Glomerular visceral epithelial cell (primary cell): ENCODE data around the gene TIAM2.
"Not testable (repeated sequence)": the region's sequence is repeated elsewhere in the genome, so short reads cannot be mapped to it uniquely, and the experiment has no call there.

Experiments
- DNase-seq: peaks from one replicate; pipeline ENCODE4 v3.0.0-alpha.2; 2016; ENCODE audit errors: extremely low spot score

Gene TIAM2

DNA sequence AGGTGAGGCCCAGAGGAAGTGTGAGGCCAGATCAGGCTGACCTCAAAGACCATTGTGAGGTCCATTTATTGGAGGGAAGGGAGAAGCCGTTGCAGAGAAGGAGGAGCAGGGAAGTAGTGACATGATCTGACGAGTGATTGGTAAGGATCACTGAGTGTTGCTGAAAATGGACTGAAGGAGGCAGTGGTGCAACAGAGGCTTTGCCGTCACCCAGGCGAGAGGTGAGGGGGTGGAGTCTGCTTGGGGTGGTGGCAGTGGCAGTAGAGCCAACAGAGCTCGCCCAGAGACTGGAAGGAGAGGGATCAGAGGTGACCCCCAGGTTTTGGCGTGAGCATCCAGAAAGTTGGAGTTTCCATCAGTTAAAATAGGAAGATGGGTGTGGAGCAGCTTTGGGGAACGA, 200.8 kb downstream of the TIAM2 start:
- DNase-seq, result no peak

DNA sequence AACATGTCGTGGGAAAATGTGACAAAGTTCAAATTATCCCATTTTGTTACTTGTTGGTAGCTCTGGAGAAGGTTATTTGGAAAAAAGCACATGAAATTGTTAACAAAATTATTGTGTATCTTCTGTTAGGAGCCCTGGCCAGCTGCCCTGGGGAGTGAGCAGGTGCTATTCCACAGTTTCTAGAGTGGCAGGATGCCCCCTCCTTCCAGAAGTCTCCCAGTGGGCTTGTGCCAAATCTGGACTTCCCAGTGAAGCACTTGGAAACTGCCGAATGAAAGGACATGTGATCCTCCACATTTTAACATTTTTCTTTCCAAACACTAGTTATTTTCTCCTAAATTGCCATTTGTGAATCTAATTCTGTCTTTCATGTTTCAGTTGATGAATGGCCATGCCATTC, 201.8 kb downstream of the TIAM2 start:
- DNase-seq, result no peak

DNA sequence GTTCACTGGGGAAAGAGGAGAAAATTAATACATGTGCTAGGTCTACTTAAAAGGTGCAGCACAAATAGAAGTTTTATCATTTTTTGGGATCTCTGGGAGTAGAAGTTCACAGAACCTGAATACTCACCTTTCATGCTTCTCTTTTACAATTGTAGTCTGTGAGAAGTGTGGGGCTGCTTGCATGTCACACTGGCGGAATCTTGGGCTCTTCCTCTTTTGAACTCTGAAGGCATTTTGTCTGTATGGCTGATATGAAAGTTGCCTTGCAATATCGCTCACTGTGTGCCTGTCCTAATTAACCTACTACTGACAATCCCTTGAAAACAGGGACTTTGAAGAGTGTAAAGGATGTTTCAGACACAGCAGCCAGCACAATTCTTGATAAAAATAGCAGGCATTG, 202.8 kb downstream of the TIAM2 start:
- no peak for DNase-seq

DNA sequence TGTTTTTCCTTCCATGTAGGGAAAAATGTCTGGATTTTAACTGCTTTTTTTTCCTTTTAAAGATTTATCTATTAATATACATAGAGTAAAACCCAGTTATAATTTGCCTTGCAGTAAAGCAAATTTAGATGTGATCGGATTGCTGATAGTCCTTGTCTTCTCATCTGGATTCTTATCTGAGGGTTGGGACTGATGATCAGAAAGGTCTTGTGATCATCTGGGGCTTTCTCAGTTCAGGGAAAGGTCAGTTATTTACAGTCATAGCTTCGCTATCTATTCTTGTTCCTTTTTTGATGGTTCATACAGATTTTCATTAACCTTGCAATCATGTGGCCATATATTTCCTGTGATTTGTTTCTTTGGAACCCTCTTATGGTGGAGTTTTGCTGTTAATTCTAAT, 204.9 kb downstream of the TIAM2 start:
- DNase-seq, result no peak

DNA sequence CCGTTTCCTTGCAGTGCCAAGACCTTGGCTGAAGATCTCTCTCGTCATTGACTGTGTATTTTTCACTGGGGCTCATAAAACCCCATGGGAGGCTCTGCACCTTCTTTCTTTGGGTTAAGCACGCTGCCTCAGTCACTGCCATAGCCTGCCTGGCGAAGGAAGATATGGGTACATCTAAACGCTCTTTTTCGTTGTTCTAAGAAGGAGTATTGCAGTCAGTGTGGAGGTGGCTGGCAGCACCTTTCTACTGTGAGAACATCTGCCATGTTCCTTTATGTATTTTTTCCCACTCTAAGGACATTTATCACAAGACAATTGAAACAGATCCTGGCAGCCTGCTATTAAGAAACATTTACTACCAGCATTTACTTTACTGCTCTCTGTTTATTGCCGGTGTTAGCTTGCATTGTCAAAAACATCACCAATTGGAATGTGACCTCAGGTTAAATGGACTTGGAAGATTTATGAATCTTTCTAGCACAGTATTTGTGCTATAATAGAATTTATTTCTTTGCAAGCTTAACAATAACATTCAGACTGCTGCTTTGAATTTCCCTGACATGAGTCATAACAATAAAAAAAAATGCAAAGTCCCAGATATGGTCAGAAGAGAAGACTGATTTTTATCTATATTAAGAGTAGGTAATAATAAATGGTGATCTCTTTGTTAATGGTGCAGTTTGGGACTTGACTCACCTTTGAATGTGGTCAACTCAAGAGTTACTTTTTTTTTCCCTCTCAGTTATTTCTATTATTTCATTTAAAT, 206.5 kb downstream of the TIAM2 start:
- DNase-seq, result peak; percentile 72

DNA sequence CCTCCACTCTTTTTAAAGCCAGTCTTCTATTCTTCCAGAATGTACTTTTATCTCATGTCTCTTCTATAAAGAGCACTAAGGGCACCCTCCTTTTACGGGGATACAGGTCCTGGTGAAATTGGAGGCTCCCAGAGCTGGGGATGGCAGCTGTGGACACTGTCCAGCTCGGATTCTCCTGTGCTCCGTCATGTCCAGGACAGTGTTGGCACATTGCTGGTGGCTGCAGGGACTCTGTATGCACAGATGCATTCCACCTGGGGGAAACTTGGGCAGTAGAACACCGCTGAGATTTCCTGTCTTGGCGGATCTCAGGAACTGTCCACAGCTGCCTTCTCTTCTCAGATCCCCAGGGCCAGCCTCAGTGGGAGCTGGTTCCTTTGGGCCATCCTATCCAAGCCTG, 212.1 kb downstream of the TIAM2 start:
- DNase-seq, result no peak

DNA sequence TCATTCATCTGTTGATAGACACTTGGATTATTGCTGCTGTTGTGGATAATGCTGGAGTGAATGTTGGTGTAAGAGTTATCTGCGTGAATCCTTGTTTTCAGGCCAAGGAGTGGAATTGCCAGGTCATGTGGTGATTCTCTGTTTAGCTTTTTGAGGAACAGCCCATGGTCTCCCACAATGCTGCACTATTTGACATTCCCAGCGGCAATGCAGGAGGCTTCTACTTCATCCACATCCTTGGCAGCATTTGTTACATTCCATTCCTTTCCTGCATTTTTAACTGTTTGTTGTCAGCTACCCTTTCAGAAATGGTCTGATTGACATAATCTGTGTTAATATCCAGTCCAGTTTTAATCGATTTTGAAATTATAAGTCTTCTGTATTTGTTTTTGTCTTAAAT, 217.0 kb downstream of the TIAM2 start:
- no peak for DNase-seq

DNA sequence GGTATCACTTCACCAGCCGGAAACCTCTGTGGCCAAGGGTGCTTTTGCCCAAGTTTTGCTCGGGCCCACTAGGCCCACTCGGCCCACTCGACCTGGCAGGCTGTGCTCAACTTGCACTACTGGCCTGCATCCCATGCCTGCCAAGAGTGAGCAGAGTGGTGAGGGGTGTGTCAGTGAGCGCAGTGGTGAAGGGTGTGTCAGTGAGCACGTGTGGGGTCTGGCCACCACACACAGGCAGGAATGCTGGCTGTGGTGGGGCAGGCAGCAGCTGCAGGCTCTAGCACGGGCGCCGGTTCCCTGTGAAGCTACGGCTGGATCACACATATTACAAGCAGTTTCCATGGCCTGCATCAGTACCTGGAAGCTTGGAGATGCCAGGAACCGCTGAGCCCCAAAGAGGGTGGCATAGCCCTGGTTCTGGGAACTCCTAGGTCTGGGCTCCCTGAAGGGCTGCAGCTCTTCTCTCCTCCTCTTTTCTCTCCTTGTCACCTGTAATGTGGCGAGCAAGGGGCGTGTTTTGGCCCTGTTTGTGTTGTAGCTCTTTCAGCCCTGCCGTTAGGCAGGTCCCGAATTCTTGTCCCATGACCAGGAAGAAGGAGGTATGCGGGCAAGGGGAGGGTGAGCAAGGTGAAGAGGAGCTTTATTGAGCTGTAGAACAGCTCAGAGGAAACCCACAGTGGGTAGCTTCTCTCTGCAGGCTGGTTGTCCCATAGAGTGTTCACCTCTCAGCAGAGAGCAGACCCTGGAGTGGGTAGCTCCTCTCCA, 217.7 kb downstream of the TIAM2 start:
- DNase-seq, result no peak

DNA sequence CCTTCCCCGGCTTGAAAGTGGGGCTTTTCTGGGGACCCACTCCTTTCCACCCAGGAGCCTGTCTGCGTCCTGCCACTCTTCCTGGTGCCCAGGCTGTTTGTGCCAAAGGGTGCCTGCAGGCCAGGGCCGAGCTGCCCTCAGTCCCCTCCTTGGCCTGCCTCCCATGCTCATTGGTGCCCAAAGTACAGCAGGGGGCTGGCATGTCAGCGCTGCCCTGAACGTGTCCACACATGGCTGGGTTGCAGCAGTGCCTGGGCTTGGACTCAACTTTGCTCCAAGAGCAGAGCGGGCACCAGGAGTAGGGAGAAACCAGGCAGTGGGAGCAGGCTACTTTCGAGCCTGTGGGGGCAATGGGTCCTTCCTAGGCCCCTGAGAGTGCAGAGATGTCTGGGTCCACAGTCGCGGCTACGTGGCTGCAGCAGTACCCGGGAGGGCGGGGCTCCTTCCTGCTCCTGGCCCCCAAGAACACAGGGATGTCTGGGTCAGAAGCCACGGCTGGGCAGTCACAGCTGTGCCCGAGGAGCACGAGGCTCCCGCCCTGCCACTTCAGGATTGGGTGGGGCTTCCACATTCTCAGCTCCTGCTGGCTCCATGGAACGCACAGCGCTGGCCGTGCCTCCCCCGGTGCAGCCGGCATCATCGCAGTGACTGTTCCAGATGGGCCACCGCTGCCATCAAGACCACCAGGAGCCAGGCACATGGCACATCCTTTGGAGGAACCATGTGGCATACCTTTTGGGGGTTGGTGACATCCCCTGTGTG, 218.7 kb downstream of the TIAM2 start:
- DNase-seq, result no peak

DNA sequence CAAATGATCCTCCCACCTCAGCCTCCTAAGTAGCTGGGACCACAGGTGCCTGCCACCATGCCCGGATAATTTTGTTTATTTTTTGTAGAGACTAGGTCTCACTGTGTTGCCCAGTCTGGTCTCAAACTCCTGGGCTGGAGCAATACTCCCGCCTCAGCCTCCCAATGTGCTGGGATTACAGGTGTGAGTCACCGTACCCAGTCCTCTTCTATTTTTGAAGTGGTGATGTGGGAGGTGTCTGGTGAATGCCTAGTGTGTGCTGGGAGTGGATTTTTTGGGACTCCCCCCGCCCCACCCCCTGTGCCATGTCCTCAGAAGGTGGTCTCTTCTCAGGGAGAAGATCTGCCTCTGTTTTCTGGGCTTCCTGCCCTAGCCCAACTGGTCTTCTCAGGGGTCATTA, 220.8 kb downstream of the TIAM2 start:
- no peak for DNase-seq

DNA sequence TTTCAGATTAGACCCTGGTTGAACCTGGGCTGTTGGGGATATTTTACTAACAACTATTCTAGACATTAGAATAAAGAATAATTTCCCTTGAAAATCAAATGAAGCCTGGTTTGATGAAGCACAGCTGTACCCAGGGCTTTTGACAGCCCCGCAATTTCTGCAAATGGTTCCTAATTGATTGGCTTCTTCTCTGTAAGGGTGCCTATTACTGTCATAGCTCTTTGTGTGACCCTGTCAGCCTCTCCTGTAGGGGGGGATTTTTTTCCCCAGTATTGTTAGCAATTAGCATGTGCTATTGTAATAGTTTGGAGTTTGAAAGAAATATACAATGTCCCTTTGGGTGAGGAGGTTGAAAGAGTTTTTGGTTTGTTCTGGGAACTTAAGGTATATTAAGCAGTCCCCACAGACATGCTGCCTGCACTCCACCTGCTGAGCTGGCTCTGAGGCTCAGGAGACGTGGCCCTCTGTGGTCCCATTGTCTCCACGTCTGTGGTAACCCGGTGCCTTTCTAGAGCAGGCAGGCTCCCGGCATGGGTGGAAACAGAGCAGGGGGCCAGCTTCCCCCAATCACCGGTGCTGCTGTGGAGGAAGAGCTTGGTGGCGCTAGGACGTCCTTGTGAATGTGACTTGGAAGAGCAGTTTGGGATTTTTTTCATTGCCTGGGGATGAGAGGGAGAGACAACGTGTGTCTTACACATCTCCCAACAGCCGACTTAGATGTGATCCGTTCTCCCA, 221.4 kb downstream of the TIAM2 start:
- no peak for DNase-seq

DNA sequence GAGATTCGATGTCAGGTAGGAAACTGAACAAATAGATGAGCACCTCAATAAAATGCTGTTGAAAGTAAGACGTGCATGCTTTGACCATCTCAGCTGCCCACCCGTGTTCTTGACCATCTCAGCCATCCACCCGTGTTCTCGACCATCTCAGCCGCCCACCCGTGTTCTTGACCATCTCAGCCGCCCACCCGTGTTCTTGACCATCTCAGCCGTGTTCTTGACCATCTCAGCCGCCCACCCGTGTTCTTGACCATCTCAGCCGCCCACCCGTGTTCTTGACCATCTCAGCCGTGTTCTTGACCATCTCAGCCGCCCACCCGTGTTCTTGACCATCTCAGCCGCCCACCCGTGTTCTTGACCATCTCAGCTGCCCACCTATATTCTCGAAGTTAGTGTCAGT, 223.6 kb downstream of the TIAM2 start:
- not testable (repeated sequence) for DNase-seq

DNA sequence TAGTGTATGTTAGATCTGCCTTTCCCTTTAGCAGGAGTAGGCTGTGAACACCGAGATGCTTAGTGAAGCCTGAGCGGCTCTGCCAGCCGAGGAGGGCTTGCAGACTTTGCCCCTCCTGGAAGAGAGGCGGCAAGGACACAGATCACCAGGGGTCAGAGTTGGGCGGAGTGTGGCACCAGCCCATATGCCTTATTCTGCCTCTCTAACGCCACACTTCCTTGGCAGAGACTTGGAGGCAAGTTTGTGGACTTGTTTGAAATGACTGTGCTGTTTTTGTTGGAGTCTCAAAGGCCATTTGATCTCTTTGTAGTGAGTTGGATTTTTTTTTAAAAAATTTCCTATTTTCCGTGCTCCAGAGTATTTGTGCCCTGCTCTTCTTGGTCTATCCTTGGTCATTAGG, 224.2 kb downstream of the TIAM2 start:
- no peak for DNase-seq

DNA sequence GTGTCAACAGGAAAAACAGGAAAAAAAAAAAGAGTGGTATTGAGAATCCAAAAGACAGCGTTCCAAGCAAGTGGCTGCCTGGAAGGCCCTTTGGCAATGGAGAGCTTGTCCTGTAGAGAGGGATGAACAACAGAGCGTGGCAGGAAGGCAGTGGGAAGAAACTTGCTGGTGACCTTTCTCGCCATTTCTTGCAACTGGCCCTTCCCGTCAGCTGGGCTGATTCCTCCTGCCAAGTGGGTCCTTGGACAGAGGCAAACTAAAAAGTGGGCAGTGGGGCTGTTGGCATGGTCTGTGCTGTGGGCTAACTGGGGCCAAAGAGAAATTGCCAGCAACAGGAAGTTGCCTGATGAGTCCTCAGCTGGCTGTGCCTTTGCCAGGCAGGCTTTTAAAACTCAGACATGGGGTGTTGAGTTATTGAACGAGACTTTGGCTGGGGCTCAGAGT, 224.8 kb downstream of the TIAM2 start:
- DNase-seq, result no peak

DNA sequence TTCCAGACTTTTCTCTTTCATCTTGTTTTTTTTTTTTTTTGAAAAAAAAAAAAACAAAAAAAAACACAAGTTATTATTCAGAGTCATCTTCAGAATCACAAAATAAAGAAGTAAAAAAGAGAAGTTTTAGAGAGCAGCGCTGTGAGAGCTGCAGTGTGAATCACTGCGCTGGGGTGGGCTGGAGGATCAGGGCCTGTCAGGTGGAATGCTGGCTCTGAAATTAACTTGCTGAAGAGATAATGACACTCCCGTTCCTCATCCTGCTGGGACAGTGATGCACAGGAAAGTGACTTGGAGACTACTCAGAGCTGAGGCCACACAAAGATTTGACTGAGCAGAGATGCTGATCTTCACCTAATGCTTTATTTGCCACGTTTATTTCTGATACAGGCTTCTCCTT, 226.0 kb downstream of the TIAM2 start:
- no peak for DNase-seq

DNA sequence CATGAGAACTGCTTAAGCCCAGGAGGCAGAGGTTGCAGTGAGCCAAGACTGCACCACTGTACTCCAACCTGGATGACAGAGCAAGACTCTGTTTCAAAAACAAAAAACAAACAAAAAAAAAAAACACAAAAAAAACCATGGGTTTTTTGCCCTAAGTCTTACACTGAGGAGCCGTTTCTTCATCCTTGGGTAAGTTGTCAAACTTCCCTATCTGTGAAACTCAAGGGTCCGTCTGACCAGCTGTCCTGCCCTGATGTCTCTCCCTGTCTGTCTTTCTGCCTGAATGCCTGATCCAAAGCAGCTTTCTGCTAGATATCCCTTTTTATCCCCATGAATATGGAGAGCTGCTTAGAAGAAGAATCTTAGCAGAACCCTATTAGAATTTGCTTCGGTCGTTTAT, 227.4 kb downstream of the TIAM2 start:
- no peak for DNase-seq

DNA sequence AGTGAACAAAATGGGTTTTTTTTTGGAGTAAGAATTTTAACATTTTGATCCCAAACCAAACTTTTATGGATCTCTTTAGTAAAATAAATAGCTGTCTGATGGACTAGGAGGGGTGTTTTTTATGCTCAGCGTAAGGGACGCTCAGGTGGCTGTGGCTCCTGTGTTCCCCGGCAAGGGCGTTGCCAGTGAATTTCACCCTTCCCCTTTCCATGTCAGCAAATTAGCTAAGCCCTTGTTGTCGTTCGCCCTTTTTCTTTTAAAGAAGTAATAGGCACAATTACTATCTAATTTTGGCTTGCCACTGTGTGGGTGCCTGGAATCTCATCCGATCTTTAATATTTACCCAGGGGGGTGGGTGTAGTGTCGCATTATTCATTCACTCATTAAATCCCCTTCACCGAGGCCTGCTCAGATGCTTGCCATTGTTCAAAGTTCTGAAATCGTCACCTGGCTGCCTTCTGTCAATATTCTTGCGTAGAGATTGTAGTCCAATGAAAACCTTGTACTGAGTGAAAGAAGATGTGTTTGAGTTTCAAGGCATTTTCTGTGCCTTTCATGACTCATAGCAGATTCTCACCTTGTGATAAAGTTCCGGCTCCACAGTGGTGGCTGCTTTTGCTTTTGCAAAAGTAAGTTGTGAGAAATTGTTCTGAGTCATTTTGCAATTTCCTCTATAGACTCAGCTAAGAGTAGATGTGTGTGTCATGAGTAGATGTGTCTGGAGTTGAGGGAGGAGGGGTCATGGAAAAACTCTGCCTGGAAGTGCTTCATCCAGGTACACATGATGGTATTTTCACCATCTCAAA, 228.7 kb downstream of the TIAM2 start:
- peak; percentile 77 for DNase-seq

DNA sequence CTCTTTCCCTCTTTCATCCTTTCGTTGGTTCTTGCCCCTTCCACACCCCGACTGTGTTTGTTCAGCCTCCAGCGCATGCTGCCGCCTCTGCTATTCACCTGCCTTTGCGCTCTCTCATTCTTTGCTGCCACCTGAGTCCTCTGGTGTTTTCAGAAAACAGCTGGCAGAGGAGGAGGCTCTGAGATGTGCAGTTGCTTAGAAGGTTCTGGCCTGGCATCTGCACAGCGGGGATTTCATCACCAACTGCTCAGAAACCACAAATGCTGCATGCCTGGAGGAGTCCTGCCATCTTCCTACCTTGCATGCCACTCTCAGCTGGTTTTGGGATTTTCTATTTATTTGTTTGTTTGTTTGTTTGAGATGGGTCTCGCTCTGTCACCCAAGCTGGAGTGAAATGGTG, 229.5 kb downstream of the TIAM2 start:
- DNase-seq, result no peak

DNA sequence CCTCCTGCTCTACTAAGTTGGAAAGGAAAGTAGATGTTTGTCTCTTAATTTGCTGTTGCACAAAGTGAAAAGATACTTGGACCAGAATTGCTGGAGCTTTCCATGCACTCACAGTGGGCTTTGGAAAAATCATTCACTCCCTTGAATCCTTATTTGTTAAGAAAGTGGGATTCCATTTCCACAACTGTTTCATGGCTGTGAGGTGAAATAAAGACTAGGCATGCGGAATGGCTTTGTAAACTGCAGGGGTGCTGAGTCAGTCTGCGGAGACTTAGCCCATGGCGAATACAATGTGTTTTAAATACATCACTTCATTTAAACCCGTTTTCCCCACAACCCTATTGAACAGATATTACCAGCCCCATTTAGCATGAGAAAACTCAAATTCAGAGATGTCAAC, 231.9 kb downstream of the TIAM2 start:
- DNase-seq, result no peak

DNA sequence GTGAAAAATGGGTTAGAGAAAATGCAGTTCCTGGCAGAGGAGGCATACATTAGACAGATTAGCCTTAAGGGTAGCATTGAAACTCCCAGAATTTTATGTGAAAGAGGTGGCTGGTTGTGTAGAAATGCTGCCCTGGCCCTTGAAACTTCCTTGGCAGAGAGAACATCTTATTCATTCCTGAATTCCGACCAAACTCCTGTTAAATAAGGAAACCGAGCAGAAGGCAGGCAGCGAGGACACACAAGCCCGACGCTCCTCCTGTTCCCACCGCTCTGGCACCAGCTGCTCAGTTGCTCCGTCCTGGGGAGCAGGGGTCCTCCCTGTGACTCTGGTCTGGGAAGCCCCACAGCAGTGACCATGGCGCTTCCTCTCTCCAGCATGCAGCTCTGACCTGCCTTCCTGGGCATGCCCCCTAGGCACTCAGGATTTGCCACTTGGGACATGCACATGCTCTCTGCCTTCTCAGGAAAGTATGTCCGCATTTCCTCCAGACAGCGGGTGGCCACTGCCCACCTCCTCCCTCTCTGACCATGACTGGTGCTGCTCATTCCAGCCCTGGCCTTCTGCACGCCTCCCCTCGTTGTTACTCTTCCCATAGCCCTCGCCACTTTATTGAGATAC, 233.5 kb downstream of the TIAM2 start:
- no peak for DNase-seq

DNA sequence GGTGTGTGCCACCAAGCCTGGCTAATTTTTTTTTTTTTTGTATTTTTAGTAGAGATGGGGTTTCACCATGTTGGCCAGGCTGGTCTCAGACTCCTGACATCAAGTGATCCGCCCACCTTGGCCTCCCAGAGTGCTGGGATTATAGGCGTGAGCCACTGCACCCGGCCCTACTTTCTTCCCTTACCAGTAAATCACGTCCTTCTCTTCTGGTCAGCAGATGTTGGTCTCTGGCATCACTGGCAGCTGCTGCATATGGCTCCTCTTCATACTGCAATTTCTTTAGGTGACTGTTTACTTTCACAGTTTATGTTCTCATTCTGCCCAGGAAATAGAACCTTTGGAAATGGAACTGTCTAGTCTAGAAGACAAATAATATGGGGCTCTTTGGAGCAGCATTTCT, 235.9 kb downstream of the TIAM2 start:
- not testable (repeated sequence) for DNase-seq
